ENCODE results near the gene HCAR2.
"Not testable (repeated sequence)": the region's sequence is repeated elsewhere in the genome, so short reads cannot be mapped to it uniquely, and the experiment has no call there.

The HCAR2 gene

DNA sequence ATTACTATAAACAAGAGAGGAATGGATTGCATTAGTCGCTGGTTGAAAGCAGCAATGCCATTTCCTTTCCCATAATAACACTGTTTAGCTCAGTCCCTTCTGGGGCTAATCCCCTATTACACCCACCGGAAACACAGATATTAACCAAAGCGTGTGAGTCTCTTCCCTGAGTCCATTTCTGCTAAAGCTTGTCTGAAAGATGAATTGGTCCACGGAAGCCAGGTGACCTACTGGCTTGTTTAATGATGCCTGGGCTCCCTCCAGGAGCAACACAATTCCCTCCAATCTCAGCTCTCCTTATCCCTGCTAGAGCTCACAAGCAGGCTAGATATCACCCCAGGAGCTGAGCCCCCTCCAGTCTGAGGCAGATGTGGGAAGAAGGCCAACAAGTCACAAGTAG lies 1.7 kb downstream of the HCAR2 start:
- H3K4me3 ChIP-seq (ENCODE audit: control insufficient read depth, low read depth, low read length); DNase-seq (ENCODE audit: low read depth): not testable (repeated sequence)

GRCh38 chr12:122700038-122700710 lies 3.0 kb downstream of the HCAR2 start:
- not testable (repeated sequence) for H3K4me3 ChIP-seq (ENCODE audit: control insufficient read depth, low read depth, low read length); DNase-seq (ENCODE audit: low read depth)

DNA sequence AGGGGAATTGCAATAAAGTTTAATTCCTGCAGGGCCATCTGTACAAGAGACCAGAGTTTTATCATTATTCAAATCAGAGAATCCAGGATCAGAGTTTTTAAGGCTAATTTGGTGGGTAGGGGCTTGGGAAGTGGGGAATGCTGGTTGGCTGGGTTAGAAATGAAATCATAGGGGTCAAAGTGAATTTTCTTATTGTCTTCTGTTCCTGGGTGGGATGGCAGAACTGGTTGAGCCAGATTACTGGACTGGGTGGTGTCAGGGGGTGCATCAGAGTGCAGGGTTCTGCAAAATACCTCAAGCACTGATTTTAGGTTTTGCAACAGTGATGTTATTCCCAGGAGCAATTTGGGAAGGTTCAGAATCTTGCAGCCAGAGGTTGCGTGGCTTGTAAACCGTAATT lies 6.2 kb downstream of the HCAR2 start:
- not testable (repeated sequence) for H3K4me3 ChIP-seq (ENCODE audit: control insufficient read depth, low read depth, low read length); DNase-seq (ENCODE audit: low read depth)

GRCh38 chr12:122691566-122691965 lies 11.6 kb downstream of the HCAR2 start:
- no peak for TF ChIP-seq CTCF (IDR thresholded peaks at IDR 0.05; ENCODE audit: control insufficient read depth, insufficient read depth, low read depth, low read length, missing control alignments)
- DNase-seq (ENCODE audit: low read depth): no peak
- H3K4me3 ChIP-seq (ENCODE audit: control insufficient read depth, low read depth, low read length): no peak overlapping the region

GRCh38 chr12:122688291-122688690 lies 14.9 kb downstream of the HCAR2 start:
- no peak for TF ChIP-seq CTCF (IDR thresholded peaks at IDR 0.05; ENCODE audit: control insufficient read depth, insufficient read depth, low read depth, low read length, missing control alignments)
- DNase-seq (ENCODE audit: low read depth): no peak
- no peak overlapping the region for H3K4me3 ChIP-seq (ENCODE audit: control insufficient read depth, low read depth, low read length)

DNA sequence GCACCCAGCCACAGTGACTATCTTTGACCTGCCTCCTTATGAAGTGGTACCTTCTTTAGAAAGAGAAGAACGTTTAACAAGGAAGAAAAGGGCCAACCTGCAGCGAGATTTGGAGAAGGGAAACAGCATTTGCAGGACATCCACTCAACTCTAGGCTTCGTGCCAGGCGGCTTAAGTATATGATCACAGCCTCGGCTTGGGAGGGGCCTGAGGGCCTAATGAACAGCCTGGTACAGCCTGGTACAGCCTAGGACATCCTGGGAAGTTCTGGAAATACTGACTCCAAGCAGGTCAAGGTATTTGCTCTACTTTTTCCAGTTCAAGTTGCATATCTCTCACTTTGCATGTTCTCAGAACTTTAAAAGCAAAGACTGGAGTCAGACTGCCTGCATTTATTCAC lies 16.1 kb downstream of the HCAR2 start:
- no peak overlapping the region for H3K4me3 ChIP-seq (ENCODE audit: control insufficient read depth, low read depth, low read length)
- no peak for DNase-seq (ENCODE audit: low read depth)
- no peak for TF ChIP-seq CTCF (IDR thresholded peaks at IDR 0.05; ENCODE audit: control insufficient read depth, insufficient read depth, low read depth, low read length, missing control alignments)

GRCh38 chr12:122686538-122686937 lies 16.6 kb downstream of the HCAR2 start:
- no peak for DNase-seq (ENCODE audit: low read depth)
- H3K4me3 ChIP-seq (ENCODE audit: control insufficient read depth, low read depth, low read length): no peak overlapping the region
- TF ChIP-seq CTCF (IDR thresholded peaks at IDR 0.05; ENCODE audit: control insufficient read depth, insufficient read depth, low read depth, low read length, missing control alignments): no peak

- no peak overlapping the region for H3K4me3 ChIP-seq (ENCODE audit: control insufficient read depth, low read depth, low read length)
- TF ChIP-seq CTCF (IDR thresholded peaks at IDR 0.05; ENCODE audit: control insufficient read depth, insufficient read depth, low read depth, low read length, missing control alignments): no peak
- DNase-seq (ENCODE audit: low read depth): no peak
Observed at GRCh38 chr12:122684297-122684813, 18.8 kb downstream of the HCAR2 start.
